H1 (cell line): ENCODE data around the gene ZNF597. TPM values are rescaled to one million over a fixed set of nuclear protein-coding genes. Genes with fewer than 3 reads are reported as not detected.

Source experiments
- CTCF ChIA-PET: fragments of 300-600 bp; sonication (Branson Sonifier 250); formaldehyde crosslinking; loops from one replicate; lab custom pipeline; 2021; ENCODE audit not compliant: partially characterized antibody; lab: Charles Lee
- POLR2A ChIA-PET: fragments of 300-600 bp; sonication (Branson Sonifier 250); formaldehyde crosslinking; loops from one replicate; lab custom pipeline; 2021; ENCODE audit warnings: inconsistent platforms; ENCODE audit not compliant: partially characterized antibody; lab: Charles Lee
- DNase-seq, 2 experiments: peaks; one replicate each; pipeline versions ENCODE4 v3.0.0 to v3.0.0-alpha.2; 2010 to 2022; ENCODE audit warnings: low spot score in 2 of 2, low read depth in 1 of 2, mixed read lengths in 1 of 2
- FAIRE-seq: peaks from 2 replicates; lab custom pipeline; 2011; peaks lifted over from hg19 to GRCh38; lab: Jason Lieb, UNC
- H2AFZ ChIP-seq: 2 replicates; pipeline ENCODE4 v1.8.1; 2012; ENCODE audit warnings: low read length, inconsistent platforms
- H2AK5ac ChIP-seq: 2 replicates; pipeline ENCODE4 v1.6.1; 2013; ENCODE audit warnings: low read depth, low read length
- H2BK120ac ChIP-seq: replicated peaks from 2 replicates; pipeline ENCODE3; 2013; ENCODE audit warnings: low read depth, low read length, inconsistent platforms
- H2BK12ac ChIP-seq: 2 replicates; pipeline ENCODE4 v1.6.1; 2013; ENCODE audit warnings: low read depth, low read length
- H2BK15ac ChIP-seq: 2 replicates; pipeline ENCODE4 v1.6.1; 2013; ENCODE audit warnings: low read length
- H2BK20ac ChIP-seq: 2 replicates; pipeline ENCODE4 v1.6.1; 2013; ENCODE audit warnings: low read length
- H2BK5ac ChIP-seq: 2 replicates; pipeline ENCODE4 v1.6.1; 2013; ENCODE audit warnings: low read depth, low read length
- H3K14ac ChIP-seq: 2 replicates; pipeline ENCODE4 v1.6.1; 2013; ENCODE audit warnings: inconsistent platforms; ENCODE audit not compliant: insufficient read length
- H3K18ac ChIP-seq: 2 replicates; pipeline ENCODE4 v1.6.1; 2013; ENCODE audit warnings: low read length; ENCODE audit errors: extremely low read depth
- H3K23ac ChIP-seq: 2 replicates; pipeline ENCODE4 v1.6.1; 2013; ENCODE audit warnings: inconsistent platforms; ENCODE audit not compliant: insufficient read length
- H3K23me2 ChIP-seq: 2 replicates; pipeline ENCODE4 v1.6.1; 2013; ENCODE audit warnings: low read depth, low read length
- H3K27ac ChIP-seq: 2 replicates; pipeline ENCODE4 v1.6.1; 2011; ENCODE audit warnings: low read depth, low read length, inconsistent platforms
- H3K27me3 ChIP-seq, 4 experiments: replicated peaks in 1 of 4; 1 replicate in 1 of 4; 2 replicates in 3 of 4; pipeline versions ENCODE4 v1.6.1 to v1.8.1; 2011 to 2013; ENCODE audit warnings: low read length in 3 of 4, mild to moderate bottlenecking in 3 of 4, inconsistent platforms in 2 of 4, mixed read lengths in 2 of 4, moderate library complexity in 1 of 4; ENCODE audit not compliant: control insufficient read depth in 3 of 4, insufficient read depth in 3 of 4; ENCODE audit errors: extremely low read depth in 1 of 4
- H3K36me3 ChIP-seq, 4 experiments: 2 replicates each; pipeline versions ENCODE4 v1.6.1 to v1.8.1; 2011 to 2013; ENCODE audit warnings: mild to moderate bottlenecking in 4 of 4, low read length in 3 of 4, moderate library complexity in 2 of 4, control low read depth in 1 of 4, inconsistent platforms in 1 of 4; ENCODE audit not compliant: insufficient read depth in 4 of 4, control insufficient read depth in 2 of 4
- H3K4ac ChIP-seq: replicated peaks from 2 replicates; pipeline ENCODE3; 2013; ENCODE audit warnings: low read length, low read depth, mixed read lengths, inconsistent platforms; ENCODE audit not compliant: insufficient read length
- H3K4me1 ChIP-seq, 4 experiments: replicated peaks in 1 of 4; 1 replicate in 1 of 4; 2 replicates in 3 of 4; pipeline versions ENCODE4 v1.6.1 to v1.8.1; 2011 to 2013; ENCODE audit warnings: low read length in 3 of 4, inconsistent platforms in 2 of 4, mixed read lengths in 1 of 4; ENCODE audit not compliant: insufficient read depth in 4 of 4, control insufficient read depth in 3 of 4
- H3K4me2 ChIP-seq, 2 experiments: 2 replicates each; pipeline versions ENCODE4 v1.6.1 to v1.8.1; 2011 to 2013; ENCODE audit warnings: low read depth in 2 of 2, low read length in 2 of 2, control low read depth in 1 of 2, inconsistent platforms in 1 of 2, mild to moderate bottlenecking in 1 of 2; ENCODE audit not compliant: insufficient read depth in 1 of 2
- H3K4me3 ChIP-seq, 4 experiments: fragments of 200-600, 300-600 bp in 1 of 4; sonication (generic), shearing (Covaris generic), sonication (Bioruptor Twin) in 1 of 4; 2 replicates each; pipeline versions ENCODE4 v1.5.1 to v1.8.1; 2011 to 2016; ENCODE audit warnings: low read length in 4 of 4, low read depth in 3 of 4, control low read depth in 2 of 4, inconsistent platforms in 2 of 4, mild to moderate bottlenecking in 2 of 4, mixed read lengths in 1 of 4, moderate library complexity in 1 of 4; ENCODE audit not compliant: insufficient read depth in 2 of 4; ENCODE audit errors: extremely low read depth in 1 of 4
- H3K56ac ChIP-seq: replicated peaks from 2 replicates; pipeline ENCODE3; 2013; ENCODE audit warnings: low read depth, mild to moderate bottlenecking, mixed read lengths, low read length, inconsistent platforms; ENCODE audit not compliant: insufficient read length
- H3K79me1 ChIP-seq: 2 replicates; pipeline ENCODE4 v1.6.1; 2013; ENCODE audit warnings: low read depth, low read length, control low read depth
- H3K79me2 ChIP-seq, 2 experiments: 2 replicates each; pipeline versions ENCODE4 v1.6.1 to v1.8.1; 2012 to 2013; ENCODE audit warnings: low read length in 2 of 2, mild to moderate bottlenecking in 2 of 2, inconsistent platforms in 1 of 2; ENCODE audit not compliant: insufficient read depth in 2 of 2, control insufficient read depth in 1 of 2
- H3K9ac ChIP-seq, 4 experiments: replicated peaks in 1 of 4; 1 replicate in 1 of 4; 2 replicates in 3 of 4; pipeline versions ENCODE4 v1.6.1 to v1.8.1; 2011 to 2013; ENCODE audit warnings: low read depth in 3 of 4, low read length in 3 of 4, control low read depth in 2 of 4, mild to moderate bottlenecking in 2 of 4, moderate library complexity in 2 of 4, inconsistent platforms in 1 of 4; ENCODE audit errors: extremely low read depth in 1 of 4
- H3K9me3 ChIP-seq, 2 experiments: 2 replicates each; pipeline versions ENCODE4 v1.6.1 to v1.8.1; 2012 to 2013; ENCODE audit warnings: mild to moderate bottlenecking in 2 of 2, moderate library complexity in 2 of 2, control low read depth in 1 of 2, inconsistent platforms in 1 of 2, low read depth in 1 of 2, low read length in 1 of 2, mixed read lengths in 1 of 2; ENCODE audit not compliant: insufficient read depth in 2 of 2
- H4K20me1 ChIP-seq, 2 experiments: replicated peaks in 1 of 2; 2 replicates each; pipeline versions ENCODE3 to v1.8.1; 2011 to 2013; ENCODE audit warnings: inconsistent platforms in 2 of 2, low read length in 2 of 2, mild to moderate bottlenecking in 1 of 2; ENCODE audit not compliant: insufficient read depth in 2 of 2, control insufficient read depth in 1 of 2
- H4K5ac ChIP-seq: 2 replicates; pipeline ENCODE4 v1.6.1; 2013; ENCODE audit warnings: low read length, low read depth, mixed read lengths, inconsistent platforms; ENCODE audit not compliant: insufficient read length
- H4K8ac ChIP-seq: 2 replicates; pipeline ENCODE4 v1.8.0; 2013; ENCODE audit warnings: mild to moderate bottlenecking, moderate library complexity, low read length, inconsistent platforms; ENCODE audit not compliant: insufficient read depth; ENCODE audit errors: extremely low read depth
- H4K91ac ChIP-seq: replicated peaks from 2 replicates; pipeline ENCODE3; 2013; ENCODE audit warnings: low read length, mixed read lengths, inconsistent platforms; ENCODE audit not compliant: insufficient read length
- E2F6 ChIP-seq: IDR thresholded peaks from 2 replicates; pipeline ENCODE4 v1.6.1; 2012; ENCODE audit warnings: inconsistent platforms
- WGBS, 2 experiments: shearing (Covaris generic) in 1 of 2; methylation state at CpG; one replicate each; pipeline versions ENCODE4 v1.1.6 to v1.1.7; 2013 to 2015; ENCODE audit warnings: low lambda C conversion rate in 2 of 2, mixed read lengths in 2 of 2, inconsistent platforms in 1 of 2, low coverage in 1 of 2, missing lambda C conversion rate in 1 of 2; ENCODE audit not compliant: insufficient replicate concordance in 2 of 2, insufficient coverage in 1 of 2, insufficient read length in 1 of 2; ENCODE audit errors: extremely low coverage in 1 of 2, missing lambda C conversion rate in 1 of 2; 5-methylcytosine and 5-hydroxymethylcytosine counted together
- polyA plus RNA-seq, 7 experiments: library from polyadenylated mRNA; depleted of rRNA in 3 of 7; stranded (reverse) in 5 of 7; unstranded in 2 of 7; fragments of >200 nt in 5 of 7; fragments of 200-250 nt in 2 of 7; gene quantifications; 1 replicate in 5 of 7; 2 replicates in 1 of 7; 4 replicates in 1 of 7; pipeline versions ENCODE4 v1.2.1 to v1.2.3, GENCODE V29; 2011 to 2013; ENCODE audit warnings: missing spikeins in 2 of 7, mixed read lengths in 2 of 7
- total RNA-seq: library from RNA; stranded (reverse); fragmentation: NEBNext Ultra II Directional; extraction: Animal tissue kit (Norgen Biotek cat#: 25700); gene quantifications from 2 replicates; pipeline ENCODE4 v1.2.1, GENCODE V29; 2021

The ZNF597 gene
- total and polyA plus RNA-seq, 2 of the 8 experiments (the other 6 are each of a cell fraction or from before 2014, with no cell fraction given): 0.68 to 2.6 TPM

- no peak overlapping the region for H2AFZ ChIP-seq
- H2AK5ac ChIP-seq: no peak overlapping the region
- no peaks in the 10 kb centered on the region for H3K9me3 ChIP-seq
- H3K4me1 ChIP-seq: peaks cover 0 to 8% (median 0%) of the 10 kb centered on the region in 4 experiments; a peak in 4 of 7 replicates
- H3K27me3 ChIP-seq: no peaks in the 10 kb centered on the region
- no peak overlapping the region for H3K14ac ChIP-seq
- H3K18ac ChIP-seq: no peak overlapping the region
- no peak overlapping the region for H2BK15ac ChIP-seq
- DNase-seq (no peak), FAIRE-seq (no peak)
- H4K20me1 ChIP-seq: peaks cover 10 to 11% of the 10 kb centered on the region in 2 experiments
- H3K23me2 ChIP-seq: no peaks in the 10 kb centered on the region
- ChIA-PET POLR2A (interaction anchor here (1.0 to 3.0 kb wide), 2 partner anchors 16 to 17 kb away, joined by 3 to 9 read pairs; no protein-coding TSS in a partner anchor), CTCF (interaction anchor here (0.9 kb wide), 1 partner anchor 18 kb away, joined by 4 read pairs; no protein-coding TSS in a partner anchor)
- H2BK120ac ChIP-seq: no peak overlapping the region
- no peak overlapping the region for H3K23ac ChIP-seq
- H2BK12ac ChIP-seq: no peak overlapping the region
- H3K36me3 ChIP-seq: peaks cover 0 to 2% (median under 1%) of the 10 kb centered on the region in 4 experiments; a peak in 4 of 8 replicates
- no peak overlapping the region for H3K4me2 ChIP-seq
- TF ChIP-seq E2F6: no peak
- no peak overlapping the region; the same call in 1 of the 2 replicates for H4K8ac ChIP-seq
- no peak overlapping the region for H2BK20ac ChIP-seq
- no peak overlapping the region for H2BK5ac ChIP-seq
- H3K79me2 ChIP-seq: peaks cover 5 to 68% of the 10 kb centered on the region in 2 experiments; a peak in 3 of 4 replicates
- no peak overlapping the region for H3K4me3 ChIP-seq
- H3K56ac ChIP-seq: no peak overlapping the region
- H3K27ac ChIP-seq: no peak overlapping the region
- WGBS, 2 experiments: 89% methylated on average over 16 of the region's 16 CpGs; no CpG with 5 or more reads in 1 of the 2 experiments
- peaks cover 17% of the 10 kb centered on the region for H3K79me1 ChIP-seq
- H3K9ac ChIP-seq: no peak overlapping the region
- H4K5ac ChIP-seq: no peak overlapping the region
- no peak overlapping the region for H4K91ac ChIP-seq
- H3K4ac ChIP-seq: no peak overlapping the region
These were observed 31.0 kb upstream of the ZNF597 start for GRCh38 chr16:3474136-3474779.
